NB4 (cell line): ENCODE results near the gene SHANK1.

Experiments
- CTCF ChIP-seq: IDR thresholded peaks from one replicate; pipeline ENCODE4 v1.5.1; 2012; ENCODE audit warnings: low read depth, low read length
- MAX ChIP-seq: IDR thresholded peaks from 2 replicates; pipeline ENCODE4 v1.6.1; 2011; ENCODE audit warnings: low read depth, low read length
- POLR2A ChIP-seq: IDR thresholded peaks from 2 replicates; pipeline ENCODE4 v1.6.1; 2011; ENCODE audit warnings: mild to moderate bottlenecking; ENCODE audit not compliant: insufficient read length; ENCODE audit errors: extremely low read depth

- TF ChIP-seq CTCF, result no peak
- TF ChIP-seq MAX, result no peak
- TF ChIP-seq POLR2A, result no peak
Observed at GRCh38 chr19:50657222-50657669, 62.4 kb downstream of the SHANK1 start.
